Heart left ventricle (tissue), 16 donors: ENCODE results near the gene RBM23. TPM values are rescaled to one million over a fixed set of nuclear protein-coding genes. Genes with fewer than 3 reads are reported as not detected.

ENCODE experiments used
- ATAC-seq, 4 donors: fragments of 200-7000 bp; cut with Tn5 transposase; one replicate each; pipeline ENCODE4 v1.9.1; 2020 to 2022; ENCODE audit warnings: moderate library complexity in 4 of 4, mild to moderate bottlenecking in 3 of 4, moderate number of reproducible peaks in 1 of 4
- DNase-seq, 5 donors: peaks; one replicate each; pipeline ENCODE4 v3.0.0-alpha.2; 2020
- H3K27ac ChIP-seq, 12 donors: fragments of 200-600 bp; sonication (generic) in 4 of 12; one replicate each; pipeline versions ENCODE4 v1.5.0 to v1.8.0; 2016 to 2022; ENCODE audit warnings: mild to moderate bottlenecking in 2 of 12
- H3K27me3 ChIP-seq, 9 donors: fragments of 200-600 bp; sonication (generic) in 2 of 9; one replicate each; pipeline versions ENCODE4 v1.5.1 to v1.8.0; 2016 to 2022; ENCODE audit warnings: mild to moderate bottlenecking in 3 of 9
- H3K36me3 ChIP-seq, 9 donors: fragments of 200-600 bp; sonication (generic) in 2 of 9; one replicate each; pipeline versions ENCODE4 v1.5.0 to v1.8.0; 2018 to 2022; ENCODE audit warnings: mild to moderate bottlenecking in 2 of 9
- H3K4me1 ChIP-seq, 12 donors: fragments of 200-600 bp; sonication (generic) in 4 of 12; one replicate each; pipeline versions ENCODE4 v1.5.0 to v1.8.0; 2016 to 2022; ENCODE audit warnings: mild to moderate bottlenecking in 3 of 12
- H3K4me3 ChIP-seq, 12 donors: fragments of 200-600 bp; sonication (generic) in 4 of 12; one replicate each; pipeline versions ENCODE4 v1.5.0 to v1.8.0; 2017 to 2022; ENCODE audit warnings: mild to moderate bottlenecking in 9 of 12, moderate library complexity in 4 of 12
- H3K9me3 ChIP-seq, 12 donors: fragments of 200-600 bp; sonication (generic) in 4 of 12; one replicate each; pipeline versions ENCODE4 v1.5.0 to v1.8.0; 2016 to 2022; ENCODE audit warnings: mild to moderate bottlenecking in 1 of 12
- POLR2A ChIP-seq, 2 donors: fragments of 450-650 bp; IDR thresholded peaks; one replicate each; pipeline ENCODE4 v1.6.1; 2017; ENCODE audit warnings: antibody characterized with exemption in 2 of 2, mild to moderate bottlenecking in 2 of 2, moderate library complexity in 2 of 2
- WGBS, 4 donors: extraction: QIAGEN DNeasy Blood & Tissue Kit in 2 of 4; methylation state at CpG; one replicate each; pipeline versions ENCODE4 v1.1.5 to v1.1.7; 2013 to 2018; 5-methylcytosine and 5-hydroxymethylcytosine counted together
- intact Hi-C, 10 donors: fragments of 100-400 bp; cut with DNase I; formaldehyde crosslinking; loops; one replicate each; pipeline versions ENCODE4 v1.11.1 to v1.14.2; 2022
- polyA plus RNA-seq, 2 donors: library from polyadenylated mRNA; stranded (reverse); fragments of 200-250 nt; gene quantifications; one replicate each; pipeline ENCODE4 v1.2.3, GENCODE V29; 2013
- total RNA-seq, 9 donors: library from RNA; depleted of rRNA in 2 of 9; stranded (reverse); fragments of >200 nt in 2 of 9; fragmentation: NEBNext Ultra II Directional in 3 of 9; extraction: Animal tissue kit (Norgen Biotek cat#: 25700) in 3 of 9; gene quantifications; one replicate each; pipeline versions ENCODE4 v1.1.0 to v1.2.4, GENCODE V29; 2016 to 2023
- TF ChIP-seq, protein P1 (sequence below), 12 donors: fragments of 200-600 bp; sonication (generic) in 4 of 12; IDR thresholded peaks; one replicate each; pipeline versions ENCODE4 v1.5.0 to v1.8.0; 2018 to 2022; ENCODE audit warnings: antibody characterized with exemption in 12 of 12, mild to moderate bottlenecking in 5 of 12
- donor health status: ischemic (EF 13 %, LVEDD 7.1; RV severe dilation, severe dysfunction).
- donor health status: healthy with polysubstance abuse.
- donor health status: DM: no; HTN: yes; CAD: no.
- donor health status: DM: no; HTN: no; CAD: no.
- donor health status: ischemic (EF 25% LVEDD 6.9; RV normal size, moderate dysfunction).
- donor health status: ischemic (EF 25% LVEDD 5.7; RV mildly dilated, moderate dysfunction).
- donor health status: healthy.
- donor health status: DM: yes; HTN: yes; CAD: no.
- donor health status: ischemic (EF 35%, LVEDD 5.7; RV mildly dilated, moderate dysfunction).
- donor health status: nonischemic (EF 11% LVEDD 7.7; RV severe dilation, severe dysfunction).
- donor health status: DM: yes; HTN: yes; CAD: no.
- donor health status: PGD.
- donor health status: ischemic (EF 29% LVEDD 5.4; RV normal size, mild dysfunction).
- donor health status: nonischemic (EF 23%, LVEDD 6.1; RV moderate dilation, normal function).

Gene RBM23
- total and polyA plus RNA-seq, 11 donors: 14.8 to 52.7 (median 41.6) TPM

DNA sequence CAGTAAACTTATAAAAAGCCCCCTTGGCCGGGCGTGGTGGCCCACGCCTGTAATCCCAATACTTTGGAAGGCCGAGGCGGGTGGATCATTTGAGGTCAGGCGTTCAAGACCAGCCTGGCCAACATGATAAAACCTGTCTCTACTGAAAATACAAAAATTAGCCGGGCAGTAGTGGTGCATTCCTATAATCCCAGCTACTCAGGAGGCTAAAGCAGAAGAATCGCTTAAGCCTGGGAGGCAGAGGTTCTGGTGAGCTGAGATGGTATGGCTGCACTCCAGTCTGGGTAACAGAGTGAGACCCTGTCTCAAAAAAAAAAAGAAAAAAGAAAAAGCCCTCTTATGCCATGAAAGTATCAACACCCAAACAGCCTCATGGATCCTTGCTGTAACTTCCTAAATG is 6.6 kb upstream of the RBM23 start:
- TF ChIP-seq POLR2A (IDR thresholded peaks at IDR 0.05): no peak
- TF ChIP-seq, protein P1, sequence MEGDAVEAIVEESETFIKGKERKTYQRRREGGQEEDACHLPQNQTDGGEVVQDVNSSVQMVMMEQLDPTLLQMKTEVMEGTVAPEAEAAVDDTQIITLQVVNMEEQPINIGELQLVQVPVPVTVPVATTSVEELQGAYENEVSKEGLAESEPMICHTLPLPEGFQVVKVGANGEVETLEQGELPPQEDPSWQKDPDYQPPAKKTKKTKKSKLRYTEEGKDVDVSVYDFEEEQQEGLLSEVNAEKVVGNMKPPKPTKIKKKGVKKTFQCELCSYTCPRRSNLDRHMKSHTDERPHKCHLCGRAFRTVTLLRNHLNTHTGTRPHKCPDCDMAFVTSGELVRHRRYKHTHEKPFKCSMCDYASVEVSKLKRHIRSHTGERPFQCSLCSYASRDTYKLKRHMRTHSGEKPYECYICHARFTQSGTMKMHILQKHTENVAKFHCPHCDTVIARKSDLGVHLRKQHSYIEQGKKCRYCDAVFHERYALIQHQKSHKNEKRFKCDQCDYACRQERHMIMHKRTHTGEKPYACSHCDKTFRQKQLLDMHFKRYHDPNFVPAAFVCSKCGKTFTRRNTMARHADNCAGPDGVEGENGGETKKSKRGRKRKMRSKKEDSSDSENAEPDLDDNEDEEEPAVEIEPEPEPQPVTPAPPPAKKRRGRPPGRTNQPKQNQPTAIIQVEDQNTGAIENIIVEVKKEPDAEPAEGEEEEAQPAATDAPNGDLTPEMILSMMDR (IDR thresholded peaks at IDR 0.05): no peak
- intact Hi-C loops: loop anchor here in 1 of 10 donors (5.0 kb wide), 1 partner anchor 53 kb away; the partner anchor contains the start of gene LRP10
- ATAC-seq (no peak), DNase-seq (no peak)
- peaks cover 0 to 68% (median 62%) of the 10 kb centered on the region in 9 donors for H3K36me3 ChIP-seq
- no peak overlapping the region for H3K4me3 ChIP-seq
- no peaks in the 10 kb centered on the region for H3K9me3 ChIP-seq
- 95 to 99% (median 96%) methylated on average over 8 of the region's 8 CpGs for WGBS, 4 donors
- no peak overlapping the region for H3K27ac ChIP-seq
- H3K4me1 ChIP-seq: peaks cover 0 to 28% (median 14%) of the 10 kb centered on the region in 12 donors
- no peaks in the 10 kb centered on the region for H3K27me3 ChIP-seq

DNA sequence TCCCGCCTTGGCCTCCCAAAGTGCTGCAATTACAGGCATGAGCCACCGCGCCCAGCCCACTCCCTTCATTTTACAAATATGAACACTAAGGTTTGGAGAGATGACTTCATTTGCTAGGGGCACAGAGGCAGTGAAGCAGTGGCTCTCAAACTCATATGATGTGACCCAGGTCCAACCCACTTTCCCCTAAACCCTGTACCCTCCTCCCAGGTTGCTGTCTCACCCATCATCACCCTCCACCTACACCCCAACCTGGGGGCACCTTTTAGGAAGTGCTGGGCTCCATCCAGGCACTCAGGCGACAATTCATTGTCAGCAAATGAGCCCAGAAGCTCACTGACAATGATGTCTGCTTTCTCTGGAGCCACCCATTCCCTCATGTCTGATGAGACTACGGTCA is 4.8 kb upstream of the RBM23 start:
- DNase-seq: no peak
- Histone ChIP-seq H3K4me3 (no peak overlapping the region), H3K9me3 (no peaks in the 10 kb centered on the region), H3K36me3 (peaks cover 0 to 73% (median 68%) of the 10 kb centered on the region in 9 donors), H3K27me3 (no peaks in the 10 kb centered on the region), H3K4me1 (peaks cover 0 to 28% (median 21%) of the 10 kb centered on the region in 12 donors), H3K27ac (no peak overlapping the region)
- ATAC-seq: no peak
- intact Hi-C loops: no loop called here
- no peak for TF ChIP-seq POLR2A (IDR thresholded peaks at IDR 0.05)
- TF ChIP-seq, protein P1 (IDR thresholded peaks at IDR 0.05): no peak
- 98 to 100% (median 98%) methylated on average over 5 of the region's 5 CpGs for WGBS, 4 donors

DNA sequence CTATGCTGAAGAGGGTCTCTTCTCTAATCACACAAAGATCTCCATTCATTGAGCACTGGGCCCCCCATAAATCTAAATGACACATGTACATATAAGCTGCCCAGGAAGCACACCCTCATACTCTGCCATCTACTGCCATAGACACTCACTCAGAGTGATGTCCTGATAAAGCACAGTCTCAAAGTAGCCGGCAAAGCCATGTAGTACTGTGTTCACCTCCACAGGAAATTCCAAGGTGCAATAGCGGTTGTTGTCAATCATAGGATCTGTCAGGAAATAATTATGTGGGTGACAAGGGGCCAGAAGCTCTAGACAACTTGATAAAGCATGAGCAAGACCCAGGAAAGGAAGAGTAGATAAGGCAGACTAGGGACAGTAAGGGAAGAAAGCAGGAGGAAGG is 3.3 kb upstream of the RBM23 start:
- no peak overlapping the region for H3K27ac ChIP-seq
- ATAC-seq (no peak), DNase-seq (no peak)
- no peak overlapping the region for H3K4me3 ChIP-seq
- TF ChIP-seq, protein P1 (IDR thresholded peaks at IDR 0.05): no peak
- no peak for TF ChIP-seq POLR2A (IDR thresholded peaks at IDR 0.05)
- peaks cover 0 to 72% (median 68%) of the 10 kb centered on the region in 9 donors for H3K36me3 ChIP-seq
- H3K27me3 ChIP-seq: no peaks in the 10 kb centered on the region
- no peaks in the 10 kb centered on the region for H3K9me3 ChIP-seq
- H3K4me1 ChIP-seq: peaks cover 0 to 27% (median 17%) of the 10 kb centered on the region in 12 donors
- intact Hi-C loops: no loop called here
- 71 to 83% (median 76%) methylated on average over 2 of the region's 2 CpGs for WGBS, 4 donors

DNA sequence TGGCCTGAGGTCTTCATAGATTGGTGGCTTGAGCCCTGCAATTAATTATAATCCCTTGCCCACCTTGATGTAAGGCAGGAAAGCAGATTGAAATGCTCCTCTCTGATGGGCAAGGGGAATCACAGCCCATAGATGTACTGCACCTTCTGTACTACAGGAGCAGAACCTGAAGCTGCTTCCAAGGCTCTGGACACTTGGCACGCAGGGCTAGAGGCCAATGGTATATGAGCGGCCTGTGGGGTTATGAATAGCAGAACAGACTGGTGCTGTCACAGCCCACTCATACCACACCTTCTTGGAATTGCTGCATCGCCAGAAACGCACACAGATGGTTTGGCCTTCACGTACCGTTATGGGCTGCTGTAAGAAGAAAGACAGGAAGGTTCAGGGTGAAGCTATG is 1.7 kb upstream of the RBM23 start:
- peak in 3 of 4 donors; percentile 11 to 48 (median 35) for ATAC-seq
- Histone ChIP-seq H3K27me3 (no peaks in the 10 kb centered on the region), H3K27ac (peak overlapping the region in 8 of 12 donors; percentile 37 to 100 (median 92)), H3K4me3 (no peak overlapping the region), H3K36me3 (peaks cover 0 to 68% (median 55%) of the 10 kb centered on the region in 9 donors), H3K4me1 (peaks cover 0 to 43% (median 24%) of the 10 kb centered on the region in 12 donors), H3K9me3 (no peaks in the 10 kb centered on the region)
- intact Hi-C loops: no loop called here
- peak in 4 of 5 donors; percentile 27 to 70 (median 41) for DNase-seq
- WGBS, 4 donors: 50 to 69% (median 59%) methylated on average over 6 of the region's 6 CpGs
- TF ChIP-seq, protein P1 (IDR thresholded peaks at IDR 0.05): no peak
- TF ChIP-seq POLR2A (IDR thresholded peaks at IDR 0.05): no peak
